ENCODE data around the gene DAB2IP.

- TF ChIP-seq, protein P1, sequence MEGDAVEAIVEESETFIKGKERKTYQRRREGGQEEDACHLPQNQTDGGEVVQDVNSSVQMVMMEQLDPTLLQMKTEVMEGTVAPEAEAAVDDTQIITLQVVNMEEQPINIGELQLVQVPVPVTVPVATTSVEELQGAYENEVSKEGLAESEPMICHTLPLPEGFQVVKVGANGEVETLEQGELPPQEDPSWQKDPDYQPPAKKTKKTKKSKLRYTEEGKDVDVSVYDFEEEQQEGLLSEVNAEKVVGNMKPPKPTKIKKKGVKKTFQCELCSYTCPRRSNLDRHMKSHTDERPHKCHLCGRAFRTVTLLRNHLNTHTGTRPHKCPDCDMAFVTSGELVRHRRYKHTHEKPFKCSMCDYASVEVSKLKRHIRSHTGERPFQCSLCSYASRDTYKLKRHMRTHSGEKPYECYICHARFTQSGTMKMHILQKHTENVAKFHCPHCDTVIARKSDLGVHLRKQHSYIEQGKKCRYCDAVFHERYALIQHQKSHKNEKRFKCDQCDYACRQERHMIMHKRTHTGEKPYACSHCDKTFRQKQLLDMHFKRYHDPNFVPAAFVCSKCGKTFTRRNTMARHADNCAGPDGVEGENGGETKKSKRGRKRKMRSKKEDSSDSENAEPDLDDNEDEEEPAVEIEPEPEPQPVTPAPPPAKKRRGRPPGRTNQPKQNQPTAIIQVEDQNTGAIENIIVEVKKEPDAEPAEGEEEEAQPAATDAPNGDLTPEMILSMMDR (IDR thresholded peaks at IDR 0.05): no peak
- TF ChIP-seq EZH2 (IDR thresholded peaks at IDR 0.05): no peak
Observed at GRCh38 chr9:121825031-121825691, 173.7 kb downstream of the DAB2IP start.

Data from neural progenitor cell (in vitro differentiated cells).